ENCODE data around the gene CNTNAP2.

CNTNAP2 gene

DNA sequence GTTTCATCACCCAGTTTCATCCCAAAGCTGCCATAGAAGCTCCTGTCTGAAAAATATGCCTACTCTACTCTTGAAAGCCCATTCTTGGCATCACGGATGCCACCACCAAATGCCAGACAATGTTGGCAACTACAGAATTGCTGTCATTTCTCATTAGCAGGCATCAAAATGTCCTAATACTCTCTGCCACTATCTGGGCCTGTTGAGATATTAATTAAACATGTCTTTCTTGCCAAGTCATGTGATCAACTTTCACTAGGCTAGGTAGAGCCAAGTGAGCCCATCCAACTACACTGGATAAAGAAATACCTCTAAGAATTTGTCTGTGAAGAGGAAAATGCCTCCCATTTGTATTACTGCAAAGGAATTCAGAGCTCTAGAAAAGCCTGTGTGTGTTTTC lies 1380.6 kb downstream of the CNTNAP2 start:
- Histone ChIP-seq H3K79me2 (ENCODE audit: control insufficient read depth, insufficient read depth, low read length, unreplicated experiment) (no peaks in the 10 kb centered on the region), H2AFZ (ENCODE audit: low read length, unreplicated experiment) (no peak overlapping the region), H3K27ac (ENCODE audit: low read depth, low read length) (no peak overlapping the region), H3K4me3 (ENCODE audit: low read depth, low read length) (no peak overlapping the region), H3K36me3 (ENCODE audit: insufficient read depth, low read length) (no peaks in the 10 kb centered on the region), H3K27me3 (ENCODE audit: insufficient read depth, low read length) (no peaks in the 10 kb centered on the region), H3K4me1 (ENCODE audit: control insufficient read depth, insufficient read depth, low read length, unreplicated experiment) (peaks cover 17% of the 10 kb centered on the region)

DNA sequence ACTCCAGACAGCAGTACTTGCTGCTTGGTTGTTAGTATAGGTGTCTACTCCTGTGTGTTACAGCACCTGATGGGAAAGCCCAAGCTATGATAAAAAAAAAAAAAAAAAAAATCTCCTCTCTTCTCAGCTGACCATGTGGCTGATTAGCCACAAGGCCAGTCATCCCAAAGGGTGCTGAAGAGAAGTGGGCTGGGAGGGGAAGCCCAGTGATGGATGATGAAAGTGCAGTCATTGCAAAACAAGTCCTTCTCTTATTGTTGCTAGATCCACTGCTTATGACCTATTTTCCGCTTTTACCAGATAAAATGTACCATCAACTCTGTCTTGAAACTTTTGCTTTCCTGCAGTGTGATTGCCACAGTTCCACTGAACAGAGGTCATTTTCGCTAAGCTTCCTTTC lies 1381.5 kb downstream of the CNTNAP2 start:
- no peak overlapping the region for H3K4me3 ChIP-seq (ENCODE audit: low read depth, low read length)
- H3K36me3 ChIP-seq (ENCODE audit: insufficient read depth, low read length): no peaks in the 10 kb centered on the region
- no peak overlapping the region for H3K27ac ChIP-seq (ENCODE audit: low read depth, low read length)
- no peak overlapping the region for H2AFZ ChIP-seq (ENCODE audit: low read length, unreplicated experiment)
- no peaks in the 10 kb centered on the region for H3K79me2 ChIP-seq (ENCODE audit: control insufficient read depth, insufficient read depth, low read length, unreplicated experiment)
- H3K27me3 ChIP-seq (ENCODE audit: insufficient read depth, low read length): no peaks in the 10 kb centered on the region
- peaks cover 10% of the 10 kb centered on the region for H3K4me1 ChIP-seq (ENCODE audit: control insufficient read depth, insufficient read depth, low read length, unreplicated experiment)

DNA sequence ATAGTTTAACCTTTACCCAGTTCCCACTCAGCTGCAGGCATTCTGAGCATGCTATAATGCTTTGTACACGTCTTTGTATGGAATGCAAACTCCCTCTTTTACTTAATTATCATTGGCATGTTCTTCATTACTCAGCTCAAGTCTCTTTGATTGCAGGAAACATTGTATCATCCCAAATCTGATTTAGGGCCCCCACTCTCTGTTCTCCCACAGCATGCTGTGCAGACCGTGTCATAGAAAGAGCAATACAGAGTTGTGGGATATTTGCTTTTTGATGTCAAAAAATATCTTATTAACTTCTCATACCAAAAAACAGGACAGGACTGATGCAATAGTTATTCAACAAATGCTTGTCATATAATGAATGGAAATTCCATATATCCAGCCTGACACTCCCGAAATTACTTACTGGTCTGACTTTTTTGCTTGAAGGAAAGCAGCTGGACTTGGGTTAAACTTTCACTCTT lies 1392.5 kb downstream of the CNTNAP2 start:
- no peaks in the 10 kb centered on the region for H3K36me3 ChIP-seq (ENCODE audit: insufficient read depth, low read length)
- peaks cover 33% of the 10 kb centered on the region for H3K4me1 ChIP-seq (ENCODE audit: control insufficient read depth, insufficient read depth, low read length, unreplicated experiment)
- peak overlapping the region; percentile 98 for H3K27ac ChIP-seq (ENCODE audit: low read depth, low read length)
- no peaks in the 10 kb centered on the region for H3K27me3 ChIP-seq (ENCODE audit: insufficient read depth, low read length)
- H3K4me3 ChIP-seq (ENCODE audit: low read depth, low read length): peak overlapping the region; percentile 23
- no peaks in the 10 kb centered on the region for H3K79me2 ChIP-seq (ENCODE audit: control insufficient read depth, insufficient read depth, low read length, unreplicated experiment)
- H2AFZ ChIP-seq (ENCODE audit: low read length, unreplicated experiment): peak overlapping the region; percentile 39

DNA sequence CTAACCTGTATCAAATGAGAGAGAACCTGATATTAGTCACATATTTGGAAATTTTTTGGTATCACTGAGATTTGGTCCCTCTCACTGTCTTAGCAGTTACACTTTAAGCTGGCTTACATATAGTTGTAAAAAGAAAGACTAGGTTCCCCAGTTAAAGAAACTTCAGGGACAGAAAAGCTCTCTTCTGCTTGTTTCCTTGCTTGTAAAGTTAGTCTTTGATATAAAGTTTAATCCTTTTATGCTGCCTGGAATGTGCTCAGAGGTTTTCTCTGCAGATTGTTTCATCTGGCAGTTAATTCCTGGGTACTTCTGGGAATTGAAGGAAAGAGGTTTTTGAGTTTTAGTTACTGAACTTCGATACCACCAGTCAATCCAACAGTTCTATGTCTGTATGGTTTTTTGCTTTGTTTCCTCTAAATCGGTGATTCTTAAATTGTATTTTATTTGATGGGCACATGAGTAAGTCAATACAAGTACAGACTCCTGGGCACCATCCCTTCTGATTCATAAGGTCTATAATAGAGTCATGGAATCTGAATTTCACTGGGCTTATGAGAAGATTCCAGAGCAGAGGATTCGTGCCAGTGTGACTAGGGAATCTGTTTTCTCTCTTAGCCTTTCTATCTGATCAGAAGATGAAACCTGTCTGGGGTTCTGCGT lies 1393.1 kb downstream of the CNTNAP2 start:
- Histone ChIP-seq H3K36me3 (ENCODE audit: insufficient read depth, low read length) (no peaks in the 10 kb centered on the region), H3K4me3 (ENCODE audit: low read depth, low read length) (peak overlapping the region; percentile 23), H3K4me1 (ENCODE audit: control insufficient read depth, insufficient read depth, low read length, unreplicated experiment) (peaks cover 33% of the 10 kb centered on the region), H3K27me3 (ENCODE audit: insufficient read depth, low read length) (no peaks in the 10 kb centered on the region), H3K79me2 (ENCODE audit: control insufficient read depth, insufficient read depth, low read length, unreplicated experiment) (no peaks in the 10 kb centered on the region), H2AFZ (ENCODE audit: low read length, unreplicated experiment) (peak overlapping the region; percentile 39), H3K27ac (ENCODE audit: low read depth, low read length) (peak overlapping the region; percentile 98)

DNA sequence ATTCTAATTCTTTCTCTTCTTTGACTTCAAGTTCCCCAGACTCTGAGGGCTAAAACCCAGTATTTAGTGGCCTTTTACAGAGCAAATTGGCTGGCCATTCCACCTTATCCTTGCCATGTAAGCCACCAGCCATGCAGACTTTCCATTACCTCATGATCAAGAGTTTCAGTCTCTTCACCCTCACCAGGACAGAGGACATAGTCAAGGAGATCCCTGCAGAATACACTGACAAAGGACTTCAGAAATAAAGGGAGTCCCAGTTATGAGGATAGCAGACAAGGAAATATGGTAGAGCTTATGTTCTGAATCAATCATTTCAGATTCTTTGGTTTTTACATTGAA lies 1393.6 kb downstream of the CNTNAP2 start:
- Histone ChIP-seq H3K4me1 (ENCODE audit: control insufficient read depth, insufficient read depth, low read length, unreplicated experiment) (peaks cover 33% of the 10 kb centered on the region), H3K27ac (ENCODE audit: low read depth, low read length) (peak overlapping the region; percentile 98), H3K36me3 (ENCODE audit: insufficient read depth, low read length) (no peaks in the 10 kb centered on the region), H3K79me2 (ENCODE audit: control insufficient read depth, insufficient read depth, low read length, unreplicated experiment) (no peaks in the 10 kb centered on the region), H2AFZ (ENCODE audit: low read length, unreplicated experiment) (peak overlapping the region; percentile 39), H3K4me3 (ENCODE audit: low read depth, low read length) (peak overlapping the region; percentile 23), H3K27me3 (ENCODE audit: insufficient read depth, low read length) (no peaks in the 10 kb centered on the region)

DNA sequence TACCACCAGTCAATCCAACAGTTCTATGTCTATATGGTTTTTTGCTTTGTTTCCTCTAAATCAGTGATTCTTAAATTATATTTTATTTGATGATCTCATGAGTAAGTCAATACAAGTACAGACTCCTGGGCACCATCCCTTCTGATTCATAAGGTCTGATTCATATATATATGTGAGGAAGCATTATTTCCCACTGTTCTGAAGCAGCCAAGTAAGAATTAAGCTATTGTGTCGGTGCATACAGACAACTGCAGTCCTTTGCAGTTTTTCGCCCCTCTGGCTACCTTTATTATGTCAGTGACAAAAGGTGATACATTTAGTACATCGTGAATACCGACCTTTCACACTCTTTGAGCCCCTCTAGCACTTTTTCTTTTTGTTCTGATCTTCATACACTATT lies 1394.3 kb downstream of the CNTNAP2 start:
- peak overlapping the region; percentile 98 for H3K27ac ChIP-seq (ENCODE audit: low read depth, low read length)
- peak overlapping the region; percentile 94 for H2AFZ ChIP-seq (ENCODE audit: low read length, unreplicated experiment)
- no peaks in the 10 kb centered on the region for H3K36me3 ChIP-seq (ENCODE audit: insufficient read depth, low read length)
- H3K4me3 ChIP-seq (ENCODE audit: low read depth, low read length): peak overlapping the region; percentile 51; the same call in 1 of the 2 replicates
- H3K4me1 ChIP-seq (ENCODE audit: control insufficient read depth, insufficient read depth, low read length, unreplicated experiment): peaks cover 33% of the 10 kb centered on the region
- H3K27me3 ChIP-seq (ENCODE audit: insufficient read depth, low read length): no peaks in the 10 kb centered on the region
- H3K79me2 ChIP-seq (ENCODE audit: control insufficient read depth, insufficient read depth, low read length, unreplicated experiment): no peaks in the 10 kb centered on the region

DNA sequence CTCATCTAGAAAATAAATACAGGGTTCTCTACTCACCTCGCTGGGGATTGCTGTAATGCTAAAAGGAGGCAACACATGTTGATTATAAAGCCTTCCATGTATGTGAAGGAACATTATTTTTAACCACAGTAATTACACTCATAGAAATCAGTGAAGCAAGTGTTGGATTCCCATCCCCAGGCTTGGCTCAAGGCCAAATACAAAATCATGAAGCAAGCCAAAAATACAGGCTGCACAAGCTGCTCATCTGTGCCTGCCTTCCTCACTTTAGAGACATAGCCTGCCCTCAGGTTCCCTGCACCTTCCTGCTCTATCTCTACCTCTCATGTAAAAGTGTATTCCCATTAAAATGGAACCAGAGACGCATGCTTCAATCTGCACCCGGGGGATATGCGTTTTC lies 1396.8 kb downstream of the CNTNAP2 start:
- Histone ChIP-seq H3K4me1 (ENCODE audit: control insufficient read depth, insufficient read depth, low read length, unreplicated experiment) (peaks cover 32% of the 10 kb centered on the region), H3K27ac (ENCODE audit: low read depth, low read length) (no peak overlapping the region), H3K36me3 (ENCODE audit: insufficient read depth, low read length) (no peaks in the 10 kb centered on the region), H3K4me3 (ENCODE audit: low read depth, low read length) (no peak overlapping the region), H2AFZ (ENCODE audit: low read length, unreplicated experiment) (no peak overlapping the region), H3K27me3 (ENCODE audit: insufficient read depth, low read length) (no peaks in the 10 kb centered on the region), H3K79me2 (ENCODE audit: control insufficient read depth, insufficient read depth, low read length, unreplicated experiment) (no peaks in the 10 kb centered on the region)

DNA sequence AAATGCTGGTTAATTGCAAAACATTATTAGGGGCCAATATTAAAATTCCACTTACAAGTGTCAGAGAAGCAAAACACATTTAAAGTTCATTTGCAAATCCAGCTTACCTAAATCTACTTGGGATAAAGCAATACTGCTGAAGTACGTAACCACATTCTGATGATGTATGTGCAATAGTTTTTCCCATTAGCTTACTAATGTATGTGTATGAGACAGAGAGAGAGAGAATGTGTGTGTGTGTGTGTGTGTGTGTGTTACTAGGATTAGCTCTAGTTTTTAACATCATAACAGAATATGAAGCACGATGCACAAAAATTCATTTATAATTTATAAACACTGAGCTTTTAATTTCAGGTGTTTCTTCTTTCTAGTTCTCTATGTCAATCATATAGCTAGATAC lies 1399.8 kb downstream of the CNTNAP2 start:
- no peaks in the 10 kb centered on the region for H3K79me2 ChIP-seq (ENCODE audit: control insufficient read depth, insufficient read depth, low read length, unreplicated experiment)
- no peak overlapping the region for H3K4me3 ChIP-seq (ENCODE audit: low read depth, low read length)
- H3K27me3 ChIP-seq (ENCODE audit: insufficient read depth, low read length): no peaks in the 10 kb centered on the region

DNA sequence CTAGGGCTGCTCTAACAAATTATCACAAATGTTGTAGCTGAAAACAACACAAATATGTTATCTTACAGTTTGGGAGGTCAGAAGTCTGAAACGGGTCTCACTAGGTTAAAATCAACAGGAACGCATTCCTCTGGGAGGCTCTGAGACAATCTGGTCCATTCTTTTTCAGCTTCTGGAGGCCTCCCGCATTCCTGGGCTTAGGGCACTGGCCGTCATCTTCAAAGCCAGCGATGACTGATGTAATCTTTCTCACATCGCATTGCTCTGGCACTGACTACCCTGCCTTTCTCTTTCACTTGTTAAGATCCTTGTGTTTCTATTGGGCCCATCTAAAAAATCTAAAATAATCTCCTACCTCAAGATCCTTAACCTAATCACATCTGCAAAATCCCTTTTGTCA lies 1402.5 kb downstream of the CNTNAP2 start:
- H2AFZ ChIP-seq (ENCODE audit: low read length, unreplicated experiment): no peak overlapping the region
- no peaks in the 10 kb centered on the region for H3K79me2 ChIP-seq (ENCODE audit: control insufficient read depth, insufficient read depth, low read length, unreplicated experiment)
- no peaks in the 10 kb centered on the region for H3K36me3 ChIP-seq (ENCODE audit: insufficient read depth, low read length)
- no peak overlapping the region for H3K27ac ChIP-seq (ENCODE audit: low read depth, low read length)
- no peaks in the 10 kb centered on the region for H3K4me1 ChIP-seq (ENCODE audit: control insufficient read depth, insufficient read depth, low read length, unreplicated experiment)
- no peaks in the 10 kb centered on the region for H3K27me3 ChIP-seq (ENCODE audit: insufficient read depth, low read length)
- H3K4me3 ChIP-seq (ENCODE audit: low read depth, low read length): no peak overlapping the region

More for the DNA sequence above, 1399.8 kb downstream of the CNTNAP2 start:
- no peak overlapping the region for H3K27ac ChIP-seq (ENCODE audit: low read depth, low read length)
- peaks cover 5% of the 10 kb centered on the region for H3K4me1 ChIP-seq (ENCODE audit: control insufficient read depth, insufficient read depth, low read length, unreplicated experiment)
- H3K36me3 ChIP-seq (ENCODE audit: insufficient read depth, low read length): no peaks in the 10 kb centered on the region
- H2AFZ ChIP-seq (ENCODE audit: low read length, unreplicated experiment): no peak overlapping the region

DNA sequence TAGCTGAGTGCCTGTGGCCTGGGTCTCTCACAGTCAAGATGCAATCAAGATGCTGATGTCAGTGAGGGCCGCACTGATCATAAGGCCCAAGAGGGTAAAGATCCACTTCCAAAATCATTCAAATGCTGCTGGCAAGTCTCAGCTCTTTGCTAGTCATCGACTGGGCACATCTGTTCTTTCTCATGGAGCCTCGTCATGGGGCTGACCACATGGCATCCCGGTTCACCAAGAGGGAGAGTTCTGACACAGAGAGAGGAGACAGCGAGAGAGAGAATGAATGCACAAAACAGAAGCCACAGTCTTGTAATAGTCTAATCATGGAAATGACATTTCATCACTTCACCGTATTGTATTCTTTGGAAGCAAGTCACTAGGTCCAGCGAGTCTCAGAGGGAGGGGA lies 1406.5 kb downstream of the CNTNAP2 start:
- Histone ChIP-seq H3K4me1 (ENCODE audit: control insufficient read depth, insufficient read depth, low read length, unreplicated experiment) (no peaks in the 10 kb centered on the region), H2AFZ (ENCODE audit: low read length, unreplicated experiment) (no peak overlapping the region), H3K27ac (ENCODE audit: low read depth, low read length) (no peak overlapping the region), H3K27me3 (ENCODE audit: insufficient read depth, low read length) (no peaks in the 10 kb centered on the region), H3K79me2 (ENCODE audit: control insufficient read depth, insufficient read depth, low read length, unreplicated experiment) (no peaks in the 10 kb centered on the region), H3K4me3 (ENCODE audit: low read depth, low read length) (no peak overlapping the region), H3K36me3 (ENCODE audit: insufficient read depth, low read length) (no peaks in the 10 kb centered on the region)

DNA sequence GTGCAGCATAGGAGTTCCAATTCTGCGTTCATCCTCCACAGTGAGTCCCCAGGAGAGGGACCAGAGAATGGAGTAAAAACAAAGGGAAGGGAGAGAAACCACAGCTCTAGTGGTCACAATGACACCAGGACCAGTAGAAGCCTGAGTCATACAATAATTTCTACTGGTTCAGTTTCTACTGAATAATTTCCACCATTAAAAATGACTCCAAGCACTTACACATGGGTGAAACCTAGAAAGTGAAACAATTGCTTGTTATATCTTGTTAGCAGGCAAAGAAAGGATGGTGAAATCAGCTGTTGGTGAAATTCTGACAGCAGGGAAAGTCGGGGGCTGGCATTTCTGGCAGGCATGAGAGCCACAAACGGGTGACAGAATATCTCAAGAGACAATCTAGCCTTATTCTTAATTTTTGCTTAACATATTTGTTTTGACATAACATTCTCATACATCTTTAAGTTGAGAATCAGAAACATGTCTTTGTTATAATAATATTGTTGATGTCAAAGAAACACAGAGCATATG lies 1408.2 kb downstream of the CNTNAP2 start:
- Histone ChIP-seq H3K79me2 (ENCODE audit: control insufficient read depth, insufficient read depth, low read length, unreplicated experiment) (no peaks in the 10 kb centered on the region), H2AFZ (ENCODE audit: low read length, unreplicated experiment) (no peak overlapping the region)

More for the DNA sequence above, 1408.2 kb downstream of the CNTNAP2 start:
- H3K4me3 ChIP-seq (ENCODE audit: low read depth, low read length): no peak overlapping the region
- no peaks in the 10 kb centered on the region for H3K4me1 ChIP-seq (ENCODE audit: control insufficient read depth, insufficient read depth, low read length, unreplicated experiment)
- H3K27ac ChIP-seq (ENCODE audit: low read depth, low read length): no peak overlapping the region
- no peaks in the 10 kb centered on the region for H3K27me3 ChIP-seq (ENCODE audit: insufficient read depth, low read length)
- no peaks in the 10 kb centered on the region for H3K36me3 ChIP-seq (ENCODE audit: insufficient read depth, low read length)
